IMR-90 (cell line): Measurements from ENCODE around the gene LMBR1L. TPM values are rescaled to one million over a fixed set of nuclear protein-coding genes. Genes with fewer than 3 reads are reported as not detected.

Experiments
- ATAC-seq: fragments of 200-7000 bp; cut with Tn5 transposase; 2 replicates; pipeline ENCODE4 v1.9.1; 2020; ENCODE audit warnings: low read depth, mild to moderate bottlenecking, moderate library complexity
- BruUV-seq: library from RNA; stranded (reverse); fragments of 400-500 nt; replicated peaks from 2 replicates; lab custom pipeline; 2021; lab: Mats Ljungman, UMichigan
- CTCF ChIA-PET: fragments of 300-600 bp; formaldehyde crosslinking; extraction: SDS; loops from one replicate; lab custom pipeline; 2021; ENCODE audit warnings: antibody characterized with exemption; lab: Yijun Ruan, JAX
- POLR2A ChIA-PET: fragments of 300-600 bp; sonication (Branson Sonifier 250); formaldehyde crosslinking; loops from one replicate; lab custom pipeline; 2022; ENCODE audit warnings: antibody characterized with exemption; ENCODE audit not compliant: unreplicated experiment; lab: Charles Lee
- DNase-seq: peaks from one replicate; pipeline ENCODE4 v3.0.0; 2013
- H2AFZ ChIP-seq: replicated peaks from 2 replicates; pipeline ENCODE3; 2013; ENCODE audit warnings: low read length, mild to moderate bottlenecking; ENCODE audit not compliant: poor library complexity
- H2AK5ac ChIP-seq: 2 replicates; pipeline ENCODE4 v1.6.1; 2013; ENCODE audit warnings: low read depth, low read length, inconsistent platforms
- H2AK9ac ChIP-seq: replicated peaks from 2 replicates; pipeline ENCODE3; 2013; ENCODE audit warnings: mild to moderate bottlenecking, low read depth, low read length, moderate library complexity; ENCODE audit not compliant: poor library complexity
- H2BK120ac ChIP-seq: 2 replicates; pipeline ENCODE4 v1.6.1; 2013; ENCODE audit warnings: low read depth, low read length, inconsistent platforms
- H2BK15ac ChIP-seq: 3 replicates; pipeline ENCODE4 v1.6.1; 2013; ENCODE audit warnings: low read depth, low read length, inconsistent platforms
- H2BK20ac ChIP-seq: 2 replicates; pipeline ENCODE4 v1.6.1; 2013; ENCODE audit warnings: low read depth, mild to moderate bottlenecking, inconsistent platforms, low read length, moderate library complexity
- H2BK5ac ChIP-seq: 2 replicates; pipeline ENCODE4 v1.6.1; 2013; ENCODE audit warnings: mild to moderate bottlenecking, low read depth, low read length, inconsistent platforms; ENCODE audit not compliant: poor library complexity, severe bottlenecking
- H3K14ac ChIP-seq: replicated peaks from 2 replicates; pipeline ENCODE4 v1.6.1; 2013; ENCODE audit warnings: low read depth, low read length, inconsistent platforms
- H3K18ac ChIP-seq: 2 replicates; pipeline ENCODE4 v1.6.1; 2013; ENCODE audit warnings: low read depth, low read length, control low read depth
- H3K23ac ChIP-seq: 2 replicates; pipeline ENCODE4 v1.6.1; 2013; ENCODE audit warnings: low read depth, low read length, inconsistent platforms
- H3K27ac ChIP-seq: 2 replicates; pipeline ENCODE4 v1.5.1; 2013; ENCODE audit warnings: mild to moderate bottlenecking, control low read depth, low read length; ENCODE audit not compliant: insufficient read depth
- H3K27me3 ChIP-seq: 2 replicates; pipeline ENCODE4 v1.6.1; 2013; ENCODE audit warnings: low read length; ENCODE audit not compliant: control insufficient read depth, insufficient read depth
- H3K36me3 ChIP-seq: 2 replicates; pipeline ENCODE4 v1.6.1; 2013; ENCODE audit warnings: low read length, mixed read lengths; ENCODE audit not compliant: control insufficient read depth, insufficient read depth
- H3K4ac ChIP-seq: 2 replicates; pipeline ENCODE4 v1.6.1; 2013; ENCODE audit warnings: low read depth, low read length, inconsistent platforms
- H3K4me1 ChIP-seq: 2 replicates; pipeline ENCODE4 v1.6.1; 2013; ENCODE audit warnings: low read length, mixed read lengths; ENCODE audit not compliant: control insufficient read depth, insufficient read depth
- H3K4me2 ChIP-seq: 2 replicates; pipeline ENCODE4 v1.6.1; 2013; ENCODE audit warnings: low read depth, mild to moderate bottlenecking, control low read depth, low read length, moderate library complexity
- H3K4me3 ChIP-seq: 2 replicates; pipeline ENCODE4 v1.5.1; 2013; ENCODE audit warnings: low read depth, mild to moderate bottlenecking, control low read depth, low read length, moderate library complexity; ENCODE audit not compliant: insufficient read depth
- H3K56ac ChIP-seq: 2 replicates; pipeline ENCODE4 v1.6.1; 2013; ENCODE audit warnings: low read length, inconsistent platforms; ENCODE audit not compliant: insufficient read depth; ENCODE audit errors: extremely low read depth
- H3K79me1 ChIP-seq, 2 experiments: 2 replicates each; pipeline ENCODE4 v1.6.1; 2013; ENCODE audit warnings: low read length in 2 of 2, inconsistent platforms in 1 of 2, low read depth in 1 of 2
- H3K9ac ChIP-seq: 2 replicates; pipeline ENCODE4 v1.6.1; 2013; ENCODE audit warnings: low read depth, low read length, control low read depth
- H3K9me1 ChIP-seq: 2 replicates; pipeline ENCODE4 v1.6.1; 2013; ENCODE audit warnings: low read length, inconsistent platforms; ENCODE audit not compliant: insufficient read depth
- H3K9me3 ChIP-seq: 2 replicates; pipeline ENCODE4 v1.6.1; 2013; ENCODE audit warnings: low read length; ENCODE audit not compliant: control insufficient read depth, insufficient read depth
- H4K20me1 ChIP-seq: 2 replicates; pipeline ENCODE4 v1.6.1; 2013; ENCODE audit warnings: low read length, inconsistent platforms; ENCODE audit not compliant: insufficient read depth
- H4K5ac ChIP-seq: 2 replicates; pipeline ENCODE4 v1.6.1; 2013; ENCODE audit warnings: mild to moderate bottlenecking, low read depth, low read length, control low read depth
- H4K8ac ChIP-seq, 2 experiments: 2 replicates each; pipeline ENCODE4 v1.6.1; 2013; ENCODE audit warnings: low read depth in 2 of 2, low read length in 2 of 2, control low read depth in 1 of 2, inconsistent platforms in 1 of 2
- H4K91ac ChIP-seq: 2 replicates; pipeline ENCODE4 v1.6.1; 2013; ENCODE audit warnings: low read depth, low read length, inconsistent platforms; ENCODE audit not compliant: insufficient read depth
- CEBPB ChIP-seq: IDR thresholded peaks from 2 replicates; pipeline ENCODE4 v1.6.1; 2012; ENCODE audit warnings: low read depth, low read length, improper control_type of control experiment
- NFE2L2 ChIP-seq: fragments of 150-350 bp; IDR thresholded peaks from 2 replicates; pipeline ENCODE4 v1.6.1; 2016; ENCODE audit warnings: low read depth, mild to moderate bottlenecking, low read length
- WGBS, 2 experiments: methylation state at CpG; one replicate each; pipeline versions ENCODE4 v1.1.5 to v1.1.7; 2013; ENCODE audit warnings: missing lambda C conversion rate in 2 of 2; ENCODE audit not compliant: insufficient read length in 1 of 2; ENCODE audit errors: extremely low coverage in 2 of 2; 5-methylcytosine and 5-hydroxymethylcytosine counted together
- dilution Hi-C: fragments of 300-500 bp; cut with HindIII; formaldehyde crosslinking; loops from one replicate; pipeline ENCODE4 v1.14.3; 2018; ENCODE audit warnings: low sequenced_read_pairs; ENCODE audit not compliant: unreplicated experiment
- in situ Hi-C: fragments of 300-500 bp; cut with MboI; formaldehyde crosslinking; loops from 3 replicates; pipeline ENCODE4 v1.14.3; 2019; ENCODE audit warnings: low sequenced_read_pairs, inconsistent platforms, mixed read lengths
- intact Hi-C: fragments of 100-400 bp; cut with micrococcal nuclease; formaldehyde crosslinking; loops from 2 replicates; pipeline ENCODE4 v1.10.0; 2022
- polyA plus RNA-seq, 3 experiments: library from polyadenylated mRNA; depleted of rRNA; stranded (reverse); fragments of >200 nt; gene quantifications; 2 replicates each; pipeline ENCODE4 v1.2.3, GENCODE V29; 2012; ENCODE audit warnings: low replicate concordance in 1 of 3
- total RNA-seq: library from RNA; depleted of rRNA; stranded (reverse); fragments of >200 nt; gene quantifications from 2 replicates; pipeline ENCODE4 v1.2.3, GENCODE V29; 2012

Gene LMBR1L
- total and polyA plus RNA-seq, 2 of the 4 experiments (the other 2 are of a cell fraction) = 33.0 to 44.6 TPM

- peaks cover 13% of the 10 kb centered on the region for H3K4me1 ChIP-seq
- H2BK5ac ChIP-seq = no peak overlapping the region
- WGBS, 2 experiments = no CpG with 5 or more reads among the region's 9 CpGs
- DNase-seq (no peak), ATAC-seq (no peak)
- H3K4me2 ChIP-seq = no peak overlapping the region
- H2BK15ac ChIP-seq = no peak overlapping the region
- no peak overlapping the region for H2BK20ac ChIP-seq
- H3K14ac ChIP-seq = no peak overlapping the region
- H3K18ac ChIP-seq = no peak overlapping the region
- ChIA-PET POLR2A (no interaction called here), CTCF (interaction anchor here (0.6 kb wide), 1 partner anchor 163 kb away, joined by 5 read pairs; no protein-coding TSS in a partner anchor)
- no peak overlapping the region for H2AK5ac ChIP-seq
- H3K23ac ChIP-seq = no peak overlapping the region
- in situ Hi-C loops = no loop called here
- peak overlapping the region; percentile 74 for H2AK9ac ChIP-seq
- H3K9ac ChIP-seq = no peak overlapping the region
- no peak overlapping the region for H4K5ac ChIP-seq
- peaks cover 36% of the 10 kb centered on the region for H3K9me1 ChIP-seq
- H3K36me3 ChIP-seq = peaks cover 57% of the 10 kb centered on the region
- H3K56ac ChIP-seq = no peak overlapping the region
- peaks cover 46 to 74% of the 10 kb centered on the region in 2 experiments for H3K79me1 ChIP-seq
- BruUV-seq = no TSS peak
- H3K27me3 ChIP-seq = no peaks in the 10 kb centered on the region
- H3K4me3 ChIP-seq = no peak overlapping the region
- peaks cover 62% of the 10 kb centered on the region for H4K20me1 ChIP-seq
- no peak overlapping the region; the same call in 1 of the 2 replicates for H3K27ac ChIP-seq
- dilution Hi-C loops = no loop called here
- intact Hi-C loops = no loop called here
- no peak overlapping the region for H2BK120ac ChIP-seq
- no peak overlapping the region for H4K8ac ChIP-seq
- H4K91ac ChIP-seq = no peak overlapping the region
- H3K4ac ChIP-seq = no peak overlapping the region
- no peaks in the 10 kb centered on the region for H3K9me3 ChIP-seq
- no peak overlapping the region for H2AFZ ChIP-seq
- TF ChIP-seq CEBPB = peak; percentile 81
- TF ChIP-seq NFE2L2 = no peak
These were observed 5.1 kb downstream of the LMBR1L start for GRCh38 chr12:49105504-49106084.
